ACC112 (cell line): ENCODE results near the gene ITGB4.
A peak's percentile ranks its signal among the peaks of the same experiment; 100 is the strongest.

Experiments
- H2AFZ ChIP-seq: fragments of 200-600 bp; sonication (generic); one replicate; pipeline ENCODE4 v1.6.0; 2017; ENCODE audit warnings: antibody characterized with exemption, low read length; ENCODE audit not compliant: unreplicated experiment
- H3K27ac ChIP-seq: fragments of 200-600 bp; sonication (generic); 2 replicates; pipeline ENCODE4 v1.5.1; 2014; ENCODE audit warnings: low read depth, mild to moderate bottlenecking, antibody characterized with exemption, low read length, moderate library complexity
- H3K27me3 ChIP-seq: fragments of 200-600 bp; sonication (generic); 2 replicates; pipeline ENCODE4 v1.6.1; 2014; ENCODE audit warnings: mild to moderate bottlenecking, antibody characterized with exemption, low read length, moderate library complexity, mixed read lengths; ENCODE audit not compliant: insufficient read depth
- H3K36me3 ChIP-seq: fragments of 200-600 bp; sonication (generic); 2 replicates; pipeline ENCODE4 v1.6.1; 2016; ENCODE audit warnings: mild to moderate bottlenecking, antibody characterized with exemption, low read length, moderate library complexity, mixed read lengths; ENCODE audit not compliant: insufficient read depth
- H3K4me1 ChIP-seq: fragments of 200-600 bp; sonication (generic); one replicate; pipeline ENCODE4 v1.6.1; 2016; ENCODE audit warnings: low read length, mixed read lengths; ENCODE audit not compliant: insufficient read depth, unreplicated experiment, control insufficient read depth
- H3K4me3 ChIP-seq: fragments of 200-600 bp; sonication (generic); 2 replicates; pipeline ENCODE4 v1.5.1; 2014; ENCODE audit warnings: mild to moderate bottlenecking, low read depth, low read length
- H3K79me2 ChIP-seq: fragments of 200-600 bp; sonication (generic); one replicate; pipeline ENCODE4 v1.6.0; 2016; ENCODE audit warnings: low read length; ENCODE audit not compliant: control insufficient read depth, unreplicated experiment, insufficient read depth

Gene ITGB4

GRCh38 chr17:75721463-75722011 is 278 bp downstream of the ITGB4 start:
- Histone ChIP-seq H3K27ac (no peak overlapping the region), H3K36me3 (no peaks in the 10 kb centered on the region), H3K4me1 (no peaks in the 10 kb centered on the region), H2AFZ (no peak overlapping the region), H3K27me3 (peaks cover 34% of the 10 kb centered on the region), H3K79me2 (no peaks in the 10 kb centered on the region), H3K4me3 (peak overlapping the region; percentile 51; the same call in 1 of the 2 replicates)

DNA sequence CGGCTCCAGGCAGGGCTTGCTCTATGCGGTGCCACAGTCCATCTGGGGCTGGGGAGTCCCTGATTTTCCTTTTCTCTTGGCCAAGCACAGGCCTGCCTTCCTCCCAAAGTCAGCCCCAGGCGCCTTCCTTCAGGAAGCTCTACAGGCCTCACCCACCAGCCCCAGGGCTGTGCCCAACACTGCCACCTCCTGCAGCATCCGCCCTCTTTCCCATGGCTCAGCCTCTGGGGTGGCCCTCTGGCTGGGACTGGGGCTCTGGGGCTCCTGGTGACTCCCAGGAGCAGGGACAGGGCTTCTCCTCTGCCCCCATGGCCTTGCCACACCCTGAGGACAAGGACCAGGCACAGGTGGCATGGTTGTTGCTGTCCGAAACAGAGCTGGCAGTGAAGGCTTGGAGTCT is 817 bp downstream of the ITGB4 start:
- Histone ChIP-seq H3K4me1 (no peaks in the 10 kb centered on the region), H3K4me3 (no peak overlapping the region), H3K36me3 (no peaks in the 10 kb centered on the region), H3K27me3 (peaks cover 34% of the 10 kb centered on the region), H3K27ac (no peak overlapping the region), H3K79me2 (no peaks in the 10 kb centered on the region), H2AFZ (no peak overlapping the region)

GRCh38 chr17:75722542-75723095 is 1.4 kb downstream of the ITGB4 start:
- Histone ChIP-seq H3K79me2 (no peaks in the 10 kb centered on the region), H3K27me3 (peaks cover 34% of the 10 kb centered on the region), H2AFZ (no peak overlapping the region), H3K4me1 (no peaks in the 10 kb centered on the region), H3K27ac (no peak overlapping the region), H3K36me3 (no peaks in the 10 kb centered on the region), H3K4me3 (no peak overlapping the region)

DNA sequence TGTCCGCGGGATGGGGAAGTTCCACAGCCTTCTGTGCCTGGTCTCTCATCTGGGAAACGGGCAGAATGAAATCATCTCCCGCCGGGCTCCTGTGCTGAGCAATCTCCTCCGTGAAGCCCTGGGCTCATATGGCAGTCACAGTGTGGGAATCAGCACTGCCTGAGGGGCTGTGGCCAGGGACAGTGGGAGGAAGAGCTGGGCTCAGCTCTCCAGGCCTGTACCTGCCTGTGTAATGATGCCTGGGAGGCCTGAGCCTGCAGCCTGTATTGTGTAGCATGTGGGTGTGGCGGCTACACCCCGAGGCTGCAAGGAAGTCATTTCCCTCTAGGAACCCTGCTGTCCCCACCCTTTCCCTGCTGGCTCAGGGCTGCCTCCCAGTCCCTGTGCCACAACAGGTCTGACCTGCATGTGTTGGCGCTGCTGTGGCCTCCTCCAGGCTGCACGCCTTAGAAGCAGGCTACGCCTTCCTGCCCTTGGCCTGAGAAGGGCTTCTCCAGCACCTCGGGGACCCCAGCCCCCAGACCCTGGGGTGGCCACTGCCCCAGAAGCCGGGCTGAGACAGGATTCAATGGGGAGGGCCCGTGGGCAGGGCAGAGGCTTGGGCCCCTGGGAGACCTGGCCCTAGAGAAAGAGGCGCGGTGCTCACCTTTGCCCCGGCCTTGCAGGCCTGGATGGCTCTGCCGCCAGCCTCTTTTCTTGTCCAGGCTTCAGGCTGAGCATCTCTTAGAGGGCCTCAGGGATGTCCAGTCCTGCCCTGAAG is 2.1 kb downstream of the ITGB4 start:
- Histone ChIP-seq H2AFZ (no peak overlapping the region), H3K27ac (no peak overlapping the region), H3K4me3 (no peak overlapping the region), H3K27me3 (peaks cover 34% of the 10 kb centered on the region), H3K36me3 (no peaks in the 10 kb centered on the region), H3K4me1 (no peaks in the 10 kb centered on the region), H3K79me2 (no peaks in the 10 kb centered on the region)

DNA sequence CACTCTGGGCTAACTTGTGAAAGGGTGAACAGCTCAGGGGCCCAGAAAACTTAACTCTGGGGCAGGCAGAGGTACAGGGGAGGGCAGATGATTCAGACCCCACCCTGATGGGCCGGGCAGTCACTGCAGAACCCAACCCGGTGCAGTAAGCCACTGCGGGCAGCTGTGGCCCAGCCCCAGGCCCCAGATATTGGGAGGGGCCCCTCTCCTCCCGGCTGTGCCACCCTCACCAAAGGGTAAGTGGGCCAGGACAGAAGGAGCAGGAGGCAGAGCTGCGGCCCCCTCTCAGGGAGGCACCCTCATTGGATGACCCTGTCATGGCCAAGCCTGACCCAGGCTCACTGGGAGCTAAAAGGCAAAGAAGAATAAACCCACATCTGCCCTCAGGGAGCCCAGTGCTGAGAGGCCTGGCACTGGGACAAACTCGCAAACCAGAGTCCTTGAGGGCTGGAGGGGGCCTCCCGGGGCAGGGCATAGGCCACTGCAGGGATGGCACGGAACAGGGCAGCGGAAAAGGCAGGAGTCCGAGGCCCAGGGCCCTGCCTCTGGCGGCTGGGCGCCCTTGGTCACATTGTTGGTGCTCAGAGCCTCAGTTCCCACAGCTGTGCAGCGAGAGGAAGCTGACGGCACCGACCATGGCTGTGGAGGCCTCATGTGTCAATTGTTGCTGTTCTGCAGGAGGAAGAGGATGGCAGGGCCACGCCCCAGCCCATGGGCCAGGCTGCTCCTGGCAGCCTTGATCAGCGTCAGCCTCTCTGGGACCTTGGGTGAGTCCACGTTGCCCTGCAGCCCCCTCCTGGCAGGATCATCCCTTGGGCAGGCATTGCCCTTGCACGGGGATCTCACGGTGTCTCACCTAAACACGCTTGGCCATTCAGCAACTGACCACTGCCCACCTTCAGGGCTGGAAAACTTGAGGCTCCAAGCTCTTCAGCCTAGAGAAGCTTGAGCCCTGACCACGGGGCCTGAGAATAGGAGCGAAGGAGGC is 3.1 kb downstream of the ITGB4 start:
- Histone ChIP-seq H3K27ac (no peak overlapping the region), H3K27me3 (peaks cover 30% of the 10 kb centered on the region), H3K36me3 (no peaks in the 10 kb centered on the region), H3K79me2 (no peaks in the 10 kb centered on the region), H3K4me1 (no peaks in the 10 kb centered on the region), H3K4me3 (no peak overlapping the region), H2AFZ (no peak overlapping the region)

DNA sequence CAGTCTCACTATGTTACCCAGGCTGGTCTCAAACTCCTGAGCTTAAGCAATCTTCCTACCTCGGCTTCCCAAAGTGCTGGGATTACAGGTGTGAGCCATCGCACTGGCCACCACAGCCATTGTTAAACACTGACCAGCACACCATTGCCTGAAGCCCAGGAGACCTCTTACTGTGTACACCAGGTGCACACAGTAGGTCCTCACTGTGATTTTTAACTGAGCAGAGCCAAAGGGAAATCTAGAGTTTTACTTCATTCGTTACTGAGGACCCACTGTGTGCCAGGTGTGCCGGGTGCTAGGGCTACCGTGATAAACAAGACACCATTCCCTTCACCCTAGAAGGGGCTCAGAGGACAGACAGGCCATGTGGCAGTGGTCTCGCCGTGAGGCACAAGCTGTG is 4.2 kb downstream of the ITGB4 start:
- Histone ChIP-seq H3K4me3 (no peak overlapping the region), H3K27me3 (peaks cover 18% of the 10 kb centered on the region), H3K36me3 (no peaks in the 10 kb centered on the region), H3K79me2 (no peaks in the 10 kb centered on the region), H3K4me1 (no peaks in the 10 kb centered on the region), H2AFZ (no peak overlapping the region), H3K27ac (no peak overlapping the region)

DNA sequence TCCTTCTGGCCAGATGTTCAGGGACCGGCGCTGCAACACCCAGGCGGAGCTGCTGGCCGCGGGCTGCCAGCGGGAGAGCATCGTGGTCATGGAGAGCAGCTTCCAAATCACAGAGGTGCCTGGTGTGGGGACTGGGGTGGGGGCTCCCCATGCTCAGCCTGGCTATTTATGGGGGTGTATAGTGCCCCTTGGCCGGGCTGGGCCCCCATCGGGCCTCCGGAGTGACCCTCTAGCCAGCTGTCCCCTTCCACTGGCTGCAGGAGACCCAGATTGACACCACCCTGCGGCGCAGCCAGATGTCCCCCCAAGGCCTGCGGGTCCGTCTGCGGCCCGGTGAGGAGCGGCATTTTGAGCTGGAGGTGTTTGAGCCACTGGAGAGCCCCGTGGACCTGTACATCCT is 6.1 kb downstream of the ITGB4 start:
- H3K4me1 ChIP-seq: no peaks in the 10 kb centered on the region
- no peaks in the 10 kb centered on the region for H3K36me3 ChIP-seq
- H3K79me2 ChIP-seq: no peaks in the 10 kb centered on the region
- peaks cover under 1% of the 10 kb centered on the region; the same call in 1 of the 2 replicates for H3K27me3 ChIP-seq
- H3K4me3 ChIP-seq: no peak overlapping the region
- no peak overlapping the region for H3K27ac ChIP-seq
- no peak overlapping the region for H2AFZ ChIP-seq

DNA sequence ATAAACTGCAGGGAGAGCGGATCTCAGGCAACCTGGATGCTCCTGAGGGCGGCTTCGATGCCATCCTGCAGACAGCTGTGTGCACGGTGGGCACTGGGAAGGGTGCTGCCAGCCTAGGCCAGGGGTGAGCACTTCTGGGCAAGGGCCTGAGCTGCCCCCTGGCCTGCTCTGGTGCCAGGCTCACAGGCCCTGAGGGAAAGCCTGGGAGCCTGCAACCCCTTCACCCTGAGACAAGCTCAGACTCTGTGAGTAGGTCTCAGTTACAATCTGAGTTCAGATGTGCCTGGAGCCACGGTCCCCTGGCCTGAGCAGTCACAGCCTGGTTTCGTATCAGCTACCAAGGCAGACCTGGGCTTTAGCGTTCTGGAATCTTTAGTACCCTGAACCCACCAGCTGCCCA is 8.1 kb downstream of the ITGB4 start:
- no peaks in the 10 kb centered on the region for H3K27me3 ChIP-seq
- H3K79me2 ChIP-seq: no peaks in the 10 kb centered on the region
- no peaks in the 10 kb centered on the region for H3K36me3 ChIP-seq
- no peak overlapping the region for H2AFZ ChIP-seq
- no peaks in the 10 kb centered on the region for H3K4me1 ChIP-seq
- H3K27ac ChIP-seq: no peak overlapping the region
- no peak overlapping the region for H3K4me3 ChIP-seq

GRCh38 chr17:75730065-75730464 is 8.8 kb downstream of the ITGB4 start:
- Histone ChIP-seq H3K27me3 (no peaks in the 10 kb centered on the region), H3K36me3 (no peaks in the 10 kb centered on the region), H2AFZ (no peak overlapping the region), H3K4me3 (no peak overlapping the region), H3K4me1 (peaks cover 4% of the 10 kb centered on the region), H3K79me2 (no peaks in the 10 kb centered on the region), H3K27ac (no peak overlapping the region)

- Histone ChIP-seq H3K4me1 (peaks cover 4% of the 10 kb centered on the region), H3K27me3 (no peaks in the 10 kb centered on the region), H3K79me2 (no peaks in the 10 kb centered on the region), H3K4me3 (no peak overlapping the region), H2AFZ (no peak overlapping the region), H3K27ac (no peak overlapping the region), H3K36me3 (no peaks in the 10 kb centered on the region)
Observed at GRCh38 chr17:75731086-75731715, 9.9 kb downstream of the ITGB4 start.
